Mucosa of descending colon (tissue), 3 donors: ENCODE measurements around the gene LTA4H. TPM values are rescaled to one million over a fixed set of nuclear protein-coding genes. Genes with fewer than 3 reads are reported as not detected.

ENCODE experiments used
- ATAC-seq: fragments of 200-7000 bp; cut with Tn5 transposase; one replicate; pipeline ENCODE4 v1.9.1; 2020; ENCODE audit warnings: mild to moderate bottlenecking, moderate library complexity
- DNase-seq, 3 donors: peaks; one replicate each; pipeline ENCODE4 v3.0.0-alpha.2; 2020
- H3K36me3 ChIP-seq: fragments of 200-600 bp; one replicate; pipeline ENCODE4 v1.8.0; 2021; ENCODE audit warnings: low read depth, mild to moderate bottlenecking
- H3K4me1 ChIP-seq: fragments of 200-600 bp; one replicate; pipeline ENCODE4 v1.8.0; 2021; ENCODE audit warnings: low read depth, mild to moderate bottlenecking
- H3K4me3 ChIP-seq: fragments of 200-600 bp; one replicate; pipeline ENCODE4 v1.8.0; 2021; ENCODE audit warnings: mild to moderate bottlenecking
- H3K9me3 ChIP-seq: fragments of 200-600 bp; one replicate; pipeline ENCODE4 v1.8.0; 2021; ENCODE audit warnings: mild to moderate bottlenecking
- intact Hi-C, 2 donors: fragments of 100-400 bp; cut with DNase I in 1 of 2; cut with micrococcal nuclease in 1 of 2; formaldehyde crosslinking; loops; one replicate each; pipeline versions ENCODE4 v1.11.0 to v1.11.1; 2022; cut with DNase I, micrococcal nuclease
- total RNA-seq, 3 donors: library from RNA; stranded (reverse); fragmentation: NEBNext Ultra II Directional in 2 of 3; extraction: Animal tissue kit (Norgen Biotek cat#: 25700) in 2 of 3; gene quantifications; one replicate each; pipeline versions ENCODE4 v1.2.1 to v1.2.4, GENCODE V29; 2021 to 2023
- TF ChIP-seq, protein P1 (sequence below): fragments of 200-600 bp; IDR thresholded peaks from one replicate; pipeline ENCODE4 v1.8.0; 2022; ENCODE audit warnings: antibody characterized with exemption, mild to moderate bottlenecking
- donor health status: DM: no; HTN: no; CAD: no; lungs with moderate emphysema.
- donor health status: DM: no; HTN: no; CAD: no.
- donor health status: DM: no; HTN: yes; CAD: no.

Gene LTA4H
- total RNA-seq, 3 donors from 2014 or later, result 52.8 to 68.2 (median 56.9) TPM

- Histone ChIP-seq H3K4me1 (no peaks in the 10 kb centered on the region), H3K36me3 (no peaks in the 10 kb centered on the region), H3K4me3 (no peak overlapping the region), H3K9me3 (no peaks in the 10 kb centered on the region)
- peak; percentile 78 for ATAC-seq
- TF ChIP-seq, protein P1, sequence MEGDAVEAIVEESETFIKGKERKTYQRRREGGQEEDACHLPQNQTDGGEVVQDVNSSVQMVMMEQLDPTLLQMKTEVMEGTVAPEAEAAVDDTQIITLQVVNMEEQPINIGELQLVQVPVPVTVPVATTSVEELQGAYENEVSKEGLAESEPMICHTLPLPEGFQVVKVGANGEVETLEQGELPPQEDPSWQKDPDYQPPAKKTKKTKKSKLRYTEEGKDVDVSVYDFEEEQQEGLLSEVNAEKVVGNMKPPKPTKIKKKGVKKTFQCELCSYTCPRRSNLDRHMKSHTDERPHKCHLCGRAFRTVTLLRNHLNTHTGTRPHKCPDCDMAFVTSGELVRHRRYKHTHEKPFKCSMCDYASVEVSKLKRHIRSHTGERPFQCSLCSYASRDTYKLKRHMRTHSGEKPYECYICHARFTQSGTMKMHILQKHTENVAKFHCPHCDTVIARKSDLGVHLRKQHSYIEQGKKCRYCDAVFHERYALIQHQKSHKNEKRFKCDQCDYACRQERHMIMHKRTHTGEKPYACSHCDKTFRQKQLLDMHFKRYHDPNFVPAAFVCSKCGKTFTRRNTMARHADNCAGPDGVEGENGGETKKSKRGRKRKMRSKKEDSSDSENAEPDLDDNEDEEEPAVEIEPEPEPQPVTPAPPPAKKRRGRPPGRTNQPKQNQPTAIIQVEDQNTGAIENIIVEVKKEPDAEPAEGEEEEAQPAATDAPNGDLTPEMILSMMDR, result no peak
- intact Hi-C loops, result no loop called here
- DNase-seq, result peak in 1 of 3 donors; percentile 14
Observed at GRCh38 chr12:95986635-95987570, 48.5 kb downstream of the LTA4H start.

- ATAC-seq (no peak), DNase-seq (no peak)
- no peaks in the 10 kb centered on the region for H3K4me1 ChIP-seq
- H3K9me3 ChIP-seq, result no peaks in the 10 kb centered on the region
- no peak overlapping the region for H3K4me3 ChIP-seq
- intact Hi-C loops, result no loop called here
- H3K36me3 ChIP-seq, result no peaks in the 10 kb centered on the region
- TF ChIP-seq, protein P1, result no peak
Observed at GRCh38 chr12:95984682-95985081, 50.7 kb downstream of the LTA4H start.

- intact Hi-C loops, result no loop called here
- Histone ChIP-seq H3K4me1 (no peaks in the 10 kb centered on the region), H3K4me3 (no peak overlapping the region), H3K36me3 (no peaks in the 10 kb centered on the region), H3K9me3 (no peaks in the 10 kb centered on the region)
- DNase-seq (no peak), ATAC-seq (no peak)
- TF ChIP-seq, protein P1, result no peak
Observed at GRCh38 chr12:95982602-95983001, 52.8 kb downstream of the LTA4H start.

GRCh38 chr12:95980437-95980836 lies 55.0 kb downstream of the LTA4H start:
- TF ChIP-seq, protein P1, result no peak
- no peak for ATAC-seq
- H3K36me3 ChIP-seq, result no peaks in the 10 kb centered on the region
- intact Hi-C loops, result no loop called here
- no peaks in the 10 kb centered on the region for H3K9me3 ChIP-seq
- no peak overlapping the region for H3K4me3 ChIP-seq
- no peak for DNase-seq
- no peaks in the 10 kb centered on the region for H3K4me1 ChIP-seq

- TF ChIP-seq, protein P1, result no peak
- ATAC-seq (no peak), DNase-seq (no peak)
- Histone ChIP-seq H3K9me3 (no peaks in the 10 kb centered on the region), H3K36me3 (no peaks in the 10 kb centered on the region), H3K4me3 (no peak overlapping the region), H3K4me1 (no peaks in the 10 kb centered on the region)
- intact Hi-C loops, result no loop called here
Observed at GRCh38 chr12:95978774-95979173, 56.6 kb downstream of the LTA4H start.
